SU-DHL-6 (cell line): ENCODE results near the gene GABPB1.

Source experiments
- CTCF ChIP-seq: fragments of 200-600 bp; sonication (generic); IDR thresholded peaks from one replicate; pipeline ENCODE4 v1.5.1; 2017; ENCODE audit warnings: antibody characterized with exemption, mild to moderate bottlenecking, low read length, moderate library complexity; ENCODE audit not compliant: insufficient read depth, poor library complexity, severe bottlenecking
- EZH2phosphoT487 ChIP-seq: fragments of 200-600 bp; sonication (generic), shearing (Covaris generic); conservative IDR thresholded peaks from 2 replicates; pipeline ENCODE4 v1.6.1; 2018; ENCODE audit warnings: mild to moderate bottlenecking, antibody characterized with exemption, low read length, moderate library complexity, mixed read lengths

GRCh38 chr15:50354838-50355618 lies at the start of gene GABPB1:
- TF ChIP-seq CTCF (no peak), EZH2phosphoT487 (no peak)
